Right forelimb (tissue), 1 donor: ENCODE results near the gene VPS13D.
A peak's percentile ranks its signal among the peaks of the same experiment; 100 is the strongest.

Experiments
- DNase-seq: peaks from one replicate; pipeline ENCODE4 v3.0.0-alpha.2; 2018

The VPS13D gene

GRCh38 chr1:12410351-12410750 is 180.5 kb downstream of the VPS13D start:
- DNase-seq, result no peak

GRCh38 chr1:12411098-12411497 is 181.3 kb downstream of the VPS13D start:
- no peak for DNase-seq

GRCh38 chr1:12411747-12412146 is 181.9 kb downstream of the VPS13D start:
- no peak for DNase-seq

GRCh38 chr1:12412439-12412838 is 182.6 kb downstream of the VPS13D start:
- DNase-seq, result no peak

GRCh38 chr1:12413664-12414410 is 184.0 kb downstream of the VPS13D start:
- no peak for DNase-seq

GRCh38 chr1:12414444-12415018 is 184.7 kb downstream of the VPS13D start:
- no peak for DNase-seq

- DNase-seq, result no peak
Measured at GRCh38 chr1:12415038-12415466, 185.2 kb downstream of the VPS13D start.

- no peak for DNase-seq
Measured at GRCh38 chr1:12416101-12416500, 186.3 kb downstream of the VPS13D start.

GRCh38 chr1:12416744-12417143 is 186.9 kb downstream of the VPS13D start:
- DNase-seq, result no peak

GRCh38 chr1:12417389-12417788 is 187.6 kb downstream of the VPS13D start:
- no peak for DNase-seq

- no peak for DNase-seq
Measured at GRCh38 chr1:12420171-12420570, 190.3 kb downstream of the VPS13D start.

- no peak for DNase-seq
Measured at GRCh38 chr1:12422488-12422887, 192.7 kb downstream of the VPS13D start.

- DNase-seq, result no peak
Measured at GRCh38 chr1:12424087-12424529, 194.3 kb downstream of the VPS13D start.

- DNase-seq, result no peak
Measured at GRCh38 chr1:12424793-12425192, 195.0 kb downstream of the VPS13D start.

- DNase-seq, result no peak
Measured at GRCh38 chr1:12426030-12426429, 196.2 kb downstream of the VPS13D start.

- no peak for DNase-seq
Measured at GRCh38 chr1:12428334-12428733, 198.5 kb downstream of the VPS13D start.

GRCh38 chr1:12430525-12430924 is 200.7 kb downstream of the VPS13D start:
- no peak for DNase-seq

- no peak for DNase-seq
Measured at GRCh38 chr1:12432897-12433296, 203.1 kb downstream of the VPS13D start.

- peak; percentile 69 for DNase-seq
Measured at GRCh38 chr1:12433323-12434053, 203.7 kb downstream of the VPS13D start.

- DNase-seq, result no peak
Measured at GRCh38 chr1:12434174-12434573, 204.3 kb downstream of the VPS13D start.

GRCh38 chr1:12434686-12435085 is 204.9 kb downstream of the VPS13D start:
- DNase-seq, result no peak

GRCh38 chr1:12435639-12436344 is 206.0 kb downstream of the VPS13D start:
- no peak for DNase-seq

GRCh38 chr1:12436345-12436658 is 206.5 kb downstream of the VPS13D start:
- no peak for DNase-seq
